GM15510 (cell line): Measurements from ENCODE around the gene RAB1B.

Source experiments
- POLR2A ChIP-seq: IDR thresholded peaks from 3 replicates; pipeline ENCODE4 v1.6.1; 2011; ENCODE audit warnings: borderline replicate concordance; ENCODE audit not compliant: insufficient read length; ENCODE audit errors: extremely low read depth

Gene RAB1B

GRCh38 chr11:66326261-66327111, 58.0 kb downstream of the RAB1B start:
- no peak for TF ChIP-seq POLR2A
